HG03025 (cell line): ENCODE results near the gene FTCD.
"Not testable (repeated sequence)": the region's sequence is repeated elsewhere in the genome, so short reads cannot be mapped to it uniquely, and the experiment has no call there.

Experiments used
- ATAC-seq: cut with Tn5 transposase; IDR thresholded peaks from one replicate; pipeline ENCODE4 v1.9.1; 2021; ENCODE audit warnings: mild to moderate bottlenecking, moderate library complexity; ENCODE audit not compliant: unreplicated experiment, low FRiP score

Gene FTCD

GRCh38 chr21:46154155-46154954, 1.0 kb downstream of the FTCD start:
- no peak for ATAC-seq

- no peak for ATAC-seq
These were observed 1.9 kb downstream of the FTCD start for GRCh38 chr21:46153247-46154154.

- no peak for ATAC-seq
These were observed 2.5 kb downstream of the FTCD start for GRCh38 chr21:46152927-46153246.

- ATAC-seq, result no peak
These were observed 3.1 kb downstream of the FTCD start for GRCh38 chr21:46151989-46152926.

- no peak for ATAC-seq
These were observed 4.0 kb downstream of the FTCD start for GRCh38 chr21:46151261-46151988.

- ATAC-seq, result no peak
These were observed 4.8 kb downstream of the FTCD start for GRCh38 chr21:46150491-46151121.

- no peak for ATAC-seq
These were observed 5.3 kb downstream of the FTCD start for GRCh38 chr21:46150073-46150472.

GRCh38 chr21:46149205-46149901, 6.0 kb downstream of the FTCD start:
- no peak for ATAC-seq

GRCh38 chr21:46148106-46148505, 7.3 kb downstream of the FTCD start:
- ATAC-seq, result no peak

GRCh38 chr21:46147429-46147828, 8.0 kb downstream of the FTCD start:
- ATAC-seq, result not testable (repeated sequence)

GRCh38 chr21:46146856-46147255, 8.5 kb downstream of the FTCD start:
- ATAC-seq, result no peak

- ATAC-seq, result no peak
These were observed 9.3 kb downstream of the FTCD start for GRCh38 chr21:46145840-46146691.

GRCh38 chr21:46145159-46145839, 10.1 kb downstream of the FTCD start:
- ATAC-seq, result no peak

GRCh38 chr21:46144464-46145070, 10.8 kb downstream of the FTCD start:
- ATAC-seq, result no peak

GRCh38 chr21:46142582-46143473, 12.6 kb downstream of the FTCD start:
- ATAC-seq, result no peak
